ENCODE data around the gene AGMO. TPM values are rescaled to one million over a fixed set of nuclear protein-coding genes. Genes with fewer than 3 reads are reported as not detected.
A peak's percentile ranks its signal among the peaks of the same experiment; 100 is the strongest.

AGMO gene
- total and polyA plus RNA-seq, 2 donors from 2014 or later: 1.4 to 4.5 TPM

GRCh38 chr7:15245831-15246230 lies 316.0 kb downstream of the AGMO start:
- DNase-seq (no peak), FAIRE-seq (no peak)
- Histone ChIP-seq H3K9me3 (ENCODE audit: control insufficient read depth in 2 of 3, insufficient read depth in 1 of 3, low read length in 3 of 3) (no peaks in the 10 kb centered on the region), H3K4me1 (ENCODE audit: control insufficient read depth in 2 of 3, insufficient read depth in 2 of 3, low read depth in 1 of 3, low read length in 3 of 3) (no peaks in the 10 kb centered on the region), H3K4me3 (ENCODE audit: low read length in 3 of 3) (no peak overlapping the region), H3K27me3 (ENCODE audit: control insufficient read depth, insufficient read depth, low read length) (no peaks in the 10 kb centered on the region), H3K27ac (ENCODE audit: low read depth in 2 of 2, low read length in 2 of 2) (no peak overlapping the region), H3K36me3 (ENCODE audit: control insufficient read depth in 2 of 3, insufficient read depth in 3 of 3, low read length in 3 of 3) (no peaks in the 10 kb centered on the region), H3K9ac (ENCODE audit: low read length in 3 of 3) (no peak overlapping the region)
- intact Hi-C loops (cut with DNase I): no loop called here
- TF ChIP-seq, protein P1, sequence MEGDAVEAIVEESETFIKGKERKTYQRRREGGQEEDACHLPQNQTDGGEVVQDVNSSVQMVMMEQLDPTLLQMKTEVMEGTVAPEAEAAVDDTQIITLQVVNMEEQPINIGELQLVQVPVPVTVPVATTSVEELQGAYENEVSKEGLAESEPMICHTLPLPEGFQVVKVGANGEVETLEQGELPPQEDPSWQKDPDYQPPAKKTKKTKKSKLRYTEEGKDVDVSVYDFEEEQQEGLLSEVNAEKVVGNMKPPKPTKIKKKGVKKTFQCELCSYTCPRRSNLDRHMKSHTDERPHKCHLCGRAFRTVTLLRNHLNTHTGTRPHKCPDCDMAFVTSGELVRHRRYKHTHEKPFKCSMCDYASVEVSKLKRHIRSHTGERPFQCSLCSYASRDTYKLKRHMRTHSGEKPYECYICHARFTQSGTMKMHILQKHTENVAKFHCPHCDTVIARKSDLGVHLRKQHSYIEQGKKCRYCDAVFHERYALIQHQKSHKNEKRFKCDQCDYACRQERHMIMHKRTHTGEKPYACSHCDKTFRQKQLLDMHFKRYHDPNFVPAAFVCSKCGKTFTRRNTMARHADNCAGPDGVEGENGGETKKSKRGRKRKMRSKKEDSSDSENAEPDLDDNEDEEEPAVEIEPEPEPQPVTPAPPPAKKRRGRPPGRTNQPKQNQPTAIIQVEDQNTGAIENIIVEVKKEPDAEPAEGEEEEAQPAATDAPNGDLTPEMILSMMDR (IDR thresholded peaks at IDR 0.05; ENCODE audit: borderline replicate concordance, extremely low read depth, insufficient read depth): no peak

GRCh38 chr7:15239801-15240200 lies 322.0 kb downstream of the AGMO start:
- no peaks in the 10 kb centered on the region for H3K36me3 ChIP-seq (ENCODE audit: control insufficient read depth in 2 of 3, insufficient read depth in 3 of 3, low read length in 3 of 3)
- H3K27me3 ChIP-seq (ENCODE audit: control insufficient read depth, insufficient read depth, low read length): no peaks in the 10 kb centered on the region
- H3K9me3 ChIP-seq (ENCODE audit: control insufficient read depth in 2 of 3, insufficient read depth in 1 of 3, low read length in 3 of 3): no peaks in the 10 kb centered on the region
- intact Hi-C loops (cut with DNase I): no loop called here
- H3K4me1 ChIP-seq (ENCODE audit: control insufficient read depth in 2 of 3, insufficient read depth in 2 of 3, low read depth in 1 of 3, low read length in 3 of 3): no peaks in the 10 kb centered on the region
- H3K4me3 ChIP-seq (ENCODE audit: low read length in 3 of 3): no peak overlapping the region
- H3K27ac ChIP-seq (ENCODE audit: low read depth in 2 of 2, low read length in 2 of 2): no peak overlapping the region
- TF ChIP-seq, protein P1 (IDR thresholded peaks at IDR 0.05; ENCODE audit: borderline replicate concordance, extremely low read depth, insufficient read depth): no peak
- no peak for DNase-seq
- H3K9ac ChIP-seq (ENCODE audit: low read length in 3 of 3): no peak overlapping the region
- no peak for FAIRE-seq

GRCh38 chr7:15236952-15237351 lies 324.9 kb downstream of the AGMO start:
- Histone ChIP-seq H3K36me3 (ENCODE audit: control insufficient read depth in 2 of 3, insufficient read depth in 3 of 3, low read length in 3 of 3) (no peaks in the 10 kb centered on the region), H3K4me1 (ENCODE audit: control insufficient read depth in 2 of 3, insufficient read depth in 2 of 3, low read depth in 1 of 3, low read length in 3 of 3) (no peaks in the 10 kb centered on the region), H3K9ac (ENCODE audit: low read length in 3 of 3) (no peak overlapping the region), H3K27ac (ENCODE audit: low read depth in 2 of 2, low read length in 2 of 2) (no peak overlapping the region), H3K27me3 (ENCODE audit: control insufficient read depth, insufficient read depth, low read length) (no peaks in the 10 kb centered on the region), H3K4me3 (ENCODE audit: low read length in 3 of 3) (no peak overlapping the region), H3K9me3 (ENCODE audit: control insufficient read depth in 2 of 3, insufficient read depth in 1 of 3, low read length in 3 of 3) (no peaks in the 10 kb centered on the region)
- peak in 2 of 5 donors; percentile 10 to 43 for DNase-seq
- intact Hi-C loops (cut with DNase I): no loop called here
- no peak for FAIRE-seq
- TF ChIP-seq, protein P1 (IDR thresholded peaks at IDR 0.05; ENCODE audit: borderline replicate concordance, extremely low read depth, insufficient read depth): no peak

DNA sequence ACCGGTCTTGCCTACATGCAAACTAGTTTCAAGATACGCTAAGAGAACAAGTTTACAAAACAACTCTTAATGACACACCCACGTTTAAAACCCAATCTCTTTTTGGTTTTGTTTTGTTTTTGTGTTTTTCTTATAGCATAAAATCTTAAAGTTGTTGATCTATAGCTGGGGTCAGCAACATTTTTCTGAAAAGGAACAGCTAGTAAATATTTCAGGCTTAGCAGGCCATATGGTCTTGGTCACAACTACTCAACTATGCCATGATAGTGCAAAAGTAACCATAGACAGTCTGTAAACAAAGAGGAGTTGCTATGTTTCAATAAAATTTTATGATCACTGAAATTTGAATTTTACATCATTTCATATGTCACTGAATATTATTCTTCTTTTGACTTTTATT lies 327.4 kb downstream of the AGMO start:
- Histone ChIP-seq H3K36me3 (ENCODE audit: control insufficient read depth in 2 of 3, insufficient read depth in 3 of 3, low read length in 3 of 3) (no peaks in the 10 kb centered on the region), H3K4me3 (ENCODE audit: low read length in 3 of 3) (no peak overlapping the region), H3K9ac (ENCODE audit: low read length in 3 of 3) (no peak overlapping the region), H3K4me1 (ENCODE audit: control insufficient read depth in 2 of 3, insufficient read depth in 2 of 3, low read depth in 1 of 3, low read length in 3 of 3) (no peaks in the 10 kb centered on the region), H3K27me3 (ENCODE audit: control insufficient read depth, insufficient read depth, low read length) (no peaks in the 10 kb centered on the region), H3K27ac (ENCODE audit: low read depth in 2 of 2, low read length in 2 of 2) (no peak overlapping the region), H3K9me3 (ENCODE audit: control insufficient read depth in 2 of 3, insufficient read depth in 1 of 3, low read length in 3 of 3) (no peaks in the 10 kb centered on the region)
- TF ChIP-seq, protein P1 (IDR thresholded peaks at IDR 0.05; ENCODE audit: borderline replicate concordance, extremely low read depth, insufficient read depth): no peak
- FAIRE-seq (no peak), DNase-seq (peak in 2 of 5 donors; percentile 56 to 79)
- intact Hi-C loops (cut with DNase I): no loop called here

All from kidney (tissue), 14 donors.